GM23338 (cell line): ENCODE results near the gene KIFBP. TPM values are rescaled to one million over a fixed set of nuclear protein-coding genes. Genes with fewer than 3 reads are reported as not detected.

Source experiments
- ATAC-seq: fragments of 200-7000 bp; cut with Tn5 transposase; 3 replicates; pipeline ENCODE4 v1.9.1; 2020
- DNase-seq: peaks from one replicate; pipeline ENCODE4 v3.0.0-alpha.2; 2015; ENCODE audit warnings: low spot score
- H2AFZ ChIP-seq: fragments of 200-600 bp; sonication (generic); 2 replicates; pipeline ENCODE4 v1.8.0; 2016; ENCODE audit warnings: antibody characterized with exemption, mild to moderate bottlenecking, moderate library complexity
- H3F3A ChIP-seq: fragments of 200-600 bp; sonication (generic); replicated peaks from 2 replicates; pipeline ENCODE4 v1.8.0; 2017; ENCODE audit warnings: antibody characterized with exemption, mixed run types, low read depth
- H3K27ac ChIP-seq: fragments of 200-600 bp; sonication (generic); 2 replicates; pipeline ENCODE4 v1.6.1; 2016; ENCODE audit warnings: low read depth
- H3K27me3 ChIP-seq: fragments of 200-600 bp; sonication (generic); 2 replicates; pipeline ENCODE4 v1.8.0; 2016; ENCODE audit warnings: mild to moderate bottlenecking, mixed run types, moderate library complexity; ENCODE audit not compliant: insufficient read depth
- H3K36me3 ChIP-seq: fragments of 200-600 bp; sonication (generic); 2 replicates; pipeline ENCODE4 v1.8.0; 2016; ENCODE audit warnings: mild to moderate bottlenecking; ENCODE audit not compliant: insufficient read depth
- H3K4me1 ChIP-seq: fragments of 200-600 bp; sonication (generic); 2 replicates; pipeline ENCODE4 v1.8.0; 2016; ENCODE audit warnings: mild to moderate bottlenecking, moderate library complexity; ENCODE audit not compliant: insufficient read depth
- H3K4me2 ChIP-seq: fragments of 200-600 bp; sonication (generic); 2 replicates; pipeline ENCODE4 v1.7.1; 2017; ENCODE audit warnings: mixed run types
- H3K4me3 ChIP-seq: fragments of 200-600 bp; sonication (generic); 2 replicates; pipeline ENCODE4 v1.6.1; 2016; ENCODE audit warnings: mixed run types
- H3K79me2 ChIP-seq: fragments of 200-600 bp; sonication (generic); replicated peaks from 2 replicates; pipeline ENCODE4 v1.8.0; 2017; ENCODE audit warnings: mild to moderate bottlenecking; ENCODE audit not compliant: insufficient read depth
- H3K9me2 ChIP-seq: fragments of 200-600 bp; sonication (generic); 2 replicates; pipeline ENCODE4 v1.8.0; 2017; ENCODE audit not compliant: insufficient read depth
- H4K20me1 ChIP-seq: fragments of 200-600 bp; sonication (generic); replicated peaks from 2 replicates; pipeline ENCODE4 v1.8.0; 2017; ENCODE audit warnings: mild to moderate bottlenecking; ENCODE audit not compliant: insufficient read depth
- H3K27ac Mint-ChIP-seq: 2 replicates; pipeline ENCODE4 v1.8.0; 2020; ENCODE audit warnings: inconsistent platforms, mild to moderate bottlenecking, moderate library complexity, mixed read lengths
- H3K27me3 Mint-ChIP-seq: 3 replicates; pipeline ENCODE4 v1.8.0; 2022; ENCODE audit warnings: low read depth, mild to moderate bottlenecking, moderate library complexity, mixed read lengths, inconsistent platforms; ENCODE audit not compliant: insufficient read depth, poor library complexity
- H3K36me3 Mint-ChIP-seq: 3 replicates; pipeline ENCODE4 v1.8.0; 2021; ENCODE audit warnings: low read depth, mild to moderate bottlenecking, inconsistent platforms, moderate library complexity, mixed read lengths
- H3K4me1 Mint-ChIP-seq: 3 replicates; pipeline ENCODE4 v1.8.0; 2020; ENCODE audit warnings: mild to moderate bottlenecking, inconsistent platforms, mixed read lengths
- H3K4me3 Mint-ChIP-seq: 3 replicates; pipeline ENCODE4 v1.8.0; 2021; ENCODE audit warnings: moderate library complexity, mild to moderate bottlenecking, inconsistent platforms, mixed read lengths
- H3K9me3 Mint-ChIP-seq: 3 replicates; pipeline ENCODE4 v1.8.0; 2020; ENCODE audit warnings: moderate library complexity, mild to moderate bottlenecking, inconsistent platforms, mixed read lengths
- CREB1 ChIP-seq: fragments of 250-450 bp; sonication (Bioruptor Pico); IDR thresholded peaks from 2 replicates; pipeline ENCODE4 v1.5.0; 2020; ENCODE audit warnings: low read depth, mild to moderate bottlenecking, moderate library complexity
- CTCF ChIP-seq, 2 experiments: fragments of 200-600 bp in 1 of 2; sonication (generic) in 1 of 2; conservative IDR thresholded peaks; 2 replicates each; pipeline versions ENCODE4 v1.5.1 to v1.6.1; 2016 to 2017; ENCODE audit warnings: antibody characterized with exemption in 2 of 2, low read depth in 2 of 2, mild to moderate bottlenecking in 2 of 2, moderate library complexity in 1 of 2
- EZH2 ChIP-seq: fragments of 200-600 bp; sonication (generic); IDR thresholded peaks from one replicate; pipeline ENCODE4 v1.8.0; 2017; ENCODE audit warnings: antibody characterized with exemption, mild to moderate bottlenecking, low read depth; ENCODE audit not compliant: unreplicated experiment
- EZH2phosphoT487 ChIP-seq: fragments of 200-600 bp; sonication (generic); IDR thresholded peaks from one replicate; pipeline ENCODE4 v1.8.1; 2018; ENCODE audit warnings: antibody characterized with exemption; ENCODE audit not compliant: unreplicated experiment
- JUNB ChIP-seq: IDR thresholded peaks from one replicate; pipeline ENCODE4 v1.6.1; 2016; ENCODE audit warnings: antibody characterized with exemption; ENCODE audit not compliant: unreplicated experiment
- NANOG ChIP-seq: IDR thresholded peaks from 2 replicates; pipeline ENCODE4 v1.6.1; 2016; ENCODE audit warnings: antibody characterized with exemption, borderline replicate concordance
- POLR2AphosphoS5 ChIP-seq: IDR thresholded peaks from 2 replicates; pipeline ENCODE4 v1.6.1; 2016; ENCODE audit warnings: antibody characterized with exemption, low read depth
- STAT1 ChIP-seq: IDR thresholded peaks from one replicate; pipeline ENCODE4 v1.6.1; 2016; ENCODE audit warnings: antibody characterized with exemption; ENCODE audit not compliant: unreplicated experiment
- ZNF114 ChIP-seq: fragments of 250-450 bp; sonication (Bioruptor Pico); IDR thresholded peaks from 2 replicates; pipeline ENCODE4 v1.5.0; 2020; ENCODE audit warnings: mild to moderate bottlenecking, moderate library complexity
- ZNF331 ChIP-seq: fragments of 250-450 bp; sonication (Bioruptor Pico); IDR thresholded peaks from 2 replicates; pipeline ENCODE4 v1.5.0; 2020; ENCODE audit warnings: low read depth, mild to moderate bottlenecking, moderate library complexity
- ZNF462 ChIP-seq: fragments of 250-450 bp; sonication (Bioruptor Pico); IDR thresholded peaks from 2 replicates; pipeline ENCODE4 v1.5.0; 2020; ENCODE audit warnings: mild to moderate bottlenecking, moderate library complexity
- polyA plus RNA-seq: library from polyadenylated mRNA; unstranded; fragments of >200 nt; fragmentation: Nextera tagmentation; extraction: Ambion mirVana; gene quantifications from 2 replicates; pipeline ENCODE4 v1.2.1, GENCODE V29; 2016
- total RNA-seq: library from RNA; depleted of rRNA; stranded (reverse); fragments of >200 nt; shearing (Covaris generic); gene quantifications from 2 replicates; pipeline ENCODE4 v1.2.3, GENCODE V29; 2014
- TF ChIP-seq, protein P1 (sequence below): IDR thresholded peaks from 2 replicates; pipeline ENCODE4 v1.6.1; 2016; ENCODE audit warnings: antibody characterized with exemption
- TF ChIP-seq, protein P2 (sequence below): IDR thresholded peaks from one replicate; pipeline ENCODE4 v1.6.1; 2018; ENCODE audit warnings: antibody characterized with exemption; ENCODE audit not compliant: unreplicated experiment

KIFBP gene
- total and polyA plus RNA-seq, 2 experiments from 2014 or later: 24.5 to 39.8 TPM

DNA sequence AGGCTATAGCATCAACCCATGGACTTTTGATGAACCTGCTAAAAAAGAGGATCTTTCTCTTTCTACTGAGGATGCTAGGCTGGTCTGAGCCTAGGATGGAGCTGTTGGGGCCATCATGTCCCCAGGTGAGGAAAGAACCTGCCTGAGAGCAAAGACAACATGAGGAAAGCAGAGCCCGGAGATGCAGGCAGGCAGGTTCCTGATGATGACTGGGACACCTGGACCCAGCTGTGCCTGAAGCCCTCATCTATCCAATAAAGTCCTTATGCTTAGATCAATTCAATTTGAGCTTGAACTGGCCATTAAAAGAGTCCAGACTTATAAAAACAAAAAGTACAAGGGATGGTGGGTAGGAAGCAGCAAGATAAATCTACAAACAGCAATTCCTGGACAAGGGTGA is 48.9 kb downstream of the KIFBP start:
- no peaks in the 10 kb centered on the region for H3K4me1 Mint-ChIP-seq
- no peaks in the 10 kb centered on the region for H3K9me3 Mint-ChIP-seq
- H3K9me2 ChIP-seq: no peaks in the 10 kb centered on the region
- ATAC-seq (no peak), DNase-seq (no peak)
- H3K27ac Mint-ChIP-seq: no peak overlapping the region
- H2AFZ ChIP-seq: no peak overlapping the region
- H3K79me2 ChIP-seq: no peaks in the 10 kb centered on the region
- no peak overlapping the region for H3K4me3 ChIP-seq
- H3K36me3 ChIP-seq: no peaks in the 10 kb centered on the region
- H3K27ac ChIP-seq: no peak overlapping the region
- H3K27me3 ChIP-seq: no peaks in the 10 kb centered on the region
- no peak overlapping the region for H3K4me2 ChIP-seq
- no peaks in the 10 kb centered on the region for H3K36me3 Mint-ChIP-seq
- H3K4me1 ChIP-seq: no peaks in the 10 kb centered on the region
- no peak overlapping the region for H3K4me3 Mint-ChIP-seq
- H3F3A ChIP-seq: no peaks in the 10 kb centered on the region
- no peaks in the 10 kb centered on the region for H4K20me1 ChIP-seq
- H3K27me3 Mint-ChIP-seq: no peaks in the 10 kb centered on the region
- TF ChIP-seq STAT1: no peak
- TF ChIP-seq NANOG: no peak
- TF ChIP-seq, protein P1, sequence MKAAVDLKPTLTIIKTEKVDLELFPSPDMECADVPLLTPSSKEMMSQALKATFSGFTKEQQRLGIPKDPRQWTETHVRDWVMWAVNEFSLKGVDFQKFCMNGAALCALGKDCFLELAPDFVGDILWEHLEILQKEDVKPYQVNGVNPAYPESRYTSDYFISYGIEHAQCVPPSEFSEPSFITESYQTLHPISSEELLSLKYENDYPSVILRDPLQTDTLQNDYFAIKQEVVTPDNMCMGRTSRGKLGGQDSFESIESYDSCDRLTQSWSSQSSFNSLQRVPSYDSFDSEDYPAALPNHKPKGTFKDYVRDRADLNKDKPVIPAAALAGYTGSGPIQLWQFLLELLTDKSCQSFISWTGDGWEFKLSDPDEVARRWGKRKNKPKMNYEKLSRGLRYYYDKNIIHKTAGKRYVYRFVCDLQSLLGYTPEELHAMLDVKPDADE: no peak
- TF ChIP-seq EZH2phosphoT487: no peak
- TF ChIP-seq ZNF462 (CRISPR knock-in tag): no peak
- no peak for TF ChIP-seq CREB1 (CRISPR knock-in tag)
- TF ChIP-seq, protein P2, sequence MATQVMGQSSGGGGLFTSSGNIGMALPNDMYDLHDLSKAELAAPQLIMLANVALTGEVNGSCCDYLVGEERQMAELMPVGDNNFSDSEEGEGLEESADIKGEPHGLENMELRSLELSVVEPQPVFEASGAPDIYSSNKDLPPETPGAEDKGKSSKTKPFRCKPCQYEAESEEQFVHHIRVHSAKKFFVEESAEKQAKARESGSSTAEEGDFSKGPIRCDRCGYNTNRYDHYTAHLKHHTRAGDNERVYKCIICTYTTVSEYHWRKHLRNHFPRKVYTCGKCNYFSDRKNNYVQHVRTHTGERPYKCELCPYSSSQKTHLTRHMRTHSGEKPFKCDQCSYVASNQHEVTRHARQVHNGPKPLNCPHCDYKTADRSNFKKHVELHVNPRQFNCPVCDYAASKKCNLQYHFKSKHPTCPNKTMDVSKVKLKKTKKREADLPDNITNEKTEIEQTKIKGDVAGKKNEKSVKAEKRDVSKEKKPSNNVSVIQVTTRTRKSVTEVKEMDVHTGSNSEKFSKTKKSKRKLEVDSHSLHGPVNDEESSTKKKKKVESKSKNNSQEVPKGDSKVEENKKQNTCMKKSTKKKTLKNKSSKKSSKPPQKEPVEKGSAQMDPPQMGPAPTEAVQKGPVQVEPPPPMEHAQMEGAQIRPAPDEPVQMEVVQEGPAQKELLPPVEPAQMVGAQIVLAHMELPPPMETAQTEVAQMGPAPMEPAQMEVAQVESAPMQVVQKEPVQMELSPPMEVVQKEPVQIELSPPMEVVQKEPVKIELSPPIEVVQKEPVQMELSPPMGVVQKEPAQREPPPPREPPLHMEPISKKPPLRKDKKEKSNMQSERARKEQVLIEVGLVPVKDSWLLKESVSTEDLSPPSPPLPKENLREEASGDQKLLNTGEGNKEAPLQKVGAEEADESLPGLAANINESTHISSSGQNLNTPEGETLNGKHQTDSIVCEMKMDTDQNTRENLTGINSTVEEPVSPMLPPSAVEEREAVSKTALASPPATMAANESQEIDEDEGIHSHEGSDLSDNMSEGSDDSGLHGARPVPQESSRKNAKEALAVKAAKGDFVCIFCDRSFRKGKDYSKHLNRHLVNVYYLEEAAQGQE: no peak
- TF ChIP-seq ZNF331 (CRISPR knock-in tag): no peak
- TF ChIP-seq JUNB: no peak
- no peak for TF ChIP-seq POLR2AphosphoS5
- no peak for TF ChIP-seq EZH2
- TF ChIP-seq ZNF114 (CRISPR knock-in tag): no peak
- no peak for TF ChIP-seq CTCF (conservative IDR thresholded peaks at IDR 0.05; ENCODE audit: low read depth in 2 of 2)
